Breast epithelium (tissue), 4 donors: Measurements from ENCODE around the gene MORC1. TPM values are rescaled to one million over a fixed set of nuclear protein-coding genes. Genes with fewer than 3 reads are reported as not detected.
"Not testable (repeated sequence)": the region's sequence is repeated elsewhere in the genome, so short reads cannot be mapped to it uniquely, and the experiment has no call there.

Source experiments
- DNase-seq, 2 donors: peaks; one replicate each; pipeline ENCODE4 v3.0.0-alpha.2; 2019; ENCODE audit warnings: low spot score in 2 of 2
- H3K27ac ChIP-seq, 2 donors: fragments of 200-600 bp; sonication (generic) in 1 of 2; one replicate each; pipeline ENCODE4 v1.5.1; 2016 to 2019; ENCODE audit warnings: mild to moderate bottlenecking in 1 of 2
- H3K27me3 ChIP-seq, 2 donors: fragments of 200-600 bp; sonication (generic) in 1 of 2; one replicate each; pipeline versions ENCODE4 v1.5.1 to v1.6.0; 2017 to 2019; ENCODE audit warnings: control low read depth in 1 of 2, mild to moderate bottlenecking in 1 of 2
- H3K36me3 ChIP-seq: fragments of 200-600 bp; one replicate; pipeline ENCODE4 v1.5.1; 2019
- H3K4me1 ChIP-seq, 2 donors: fragments of 200-600 bp; sonication (generic); one replicate each; pipeline ENCODE4 v1.5.1; 2016 to 2019; ENCODE audit warnings: control low read depth in 1 of 2
- H3K4me3 ChIP-seq, 3 donors: fragments of 200-600 bp; sonication (generic); 1 replicate in 2 of 3; 2 replicates in 1 of 3; pipeline ENCODE4 v1.5.1; 2016 to 2019; ENCODE audit warnings: mild to moderate bottlenecking in 3 of 3, moderate library complexity in 2 of 3
- H3K9me3 ChIP-seq, 2 donors: fragments of 200-600 bp; sonication (generic) in 1 of 2; one replicate each; pipeline ENCODE4 v1.5.1; 2016 to 2019; ENCODE audit warnings: control low read depth in 1 of 2
- POLR2A ChIP-seq: fragments of 450-650 bp; IDR thresholded peaks from one replicate; pipeline ENCODE4 v1.6.1; 2016; ENCODE audit warnings: antibody characterized with exemption, mild to moderate bottlenecking, moderate library complexity
- POLR2AphosphoS5 ChIP-seq, 3 donors: sonication (generic); formaldehyde crosslinking; IDR thresholded peaks; one replicate each; pipeline ENCODE4 v1.6.1; 2017; ENCODE audit warnings: antibody characterized with exemption in 3 of 3
- intact Hi-C: fragments of 100-400 bp; cut with DNase I; formaldehyde crosslinking; loops from one replicate; pipeline ENCODE4 v1.15.1; 2023; ENCODE audit warnings: low total_unique reads
- total RNA-seq, 3 donors: library from RNA; depleted of rRNA; stranded (reverse); fragments of >200 nt; gene quantifications; one replicate each; pipeline ENCODE4 v1.1.0, GENCODE V29; 2016
- TF ChIP-seq, protein P1 (sequence below), 3 donors: fragments of 450-650 bp; IDR thresholded peaks; one replicate each; pipeline ENCODE4 v1.5.1; 2016 to 2017; ENCODE audit warnings: antibody characterized with exemption in 3 of 3, mild to moderate bottlenecking in 3 of 3, moderate library complexity in 3 of 3

Gene MORC1
- total RNA-seq, 3 donors from 2014 or later, result under 0.01 TPM; not detected in 2

DNA sequence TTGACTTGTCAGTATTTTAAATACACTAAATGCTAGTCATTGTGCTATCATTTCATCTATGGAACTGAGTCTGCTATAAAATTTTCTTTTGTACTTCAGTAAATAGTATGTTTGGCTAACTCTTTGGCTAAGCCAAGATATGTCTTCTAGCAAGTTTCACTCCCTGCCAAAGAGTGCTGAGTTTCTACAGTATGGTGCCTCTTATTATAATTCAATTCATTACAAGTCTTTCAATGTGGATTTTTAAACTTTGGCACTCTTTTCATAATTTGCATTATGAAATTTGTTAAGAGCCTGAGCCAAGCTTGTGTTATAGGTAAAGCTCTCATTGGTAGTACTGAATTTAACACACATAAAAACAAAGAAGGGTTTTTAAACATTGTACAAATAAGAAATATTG, 24.4 kb downstream of the MORC1 start:
- Histone ChIP-seq H3K27ac (no peak overlapping the region), H3K4me1 (no peaks in the 10 kb centered on the region), H3K4me3 (no peak overlapping the region), H3K27me3 (no peaks in the 10 kb centered on the region), H3K36me3 (no peaks in the 10 kb centered on the region), H3K9me3 (no peaks in the 10 kb centered on the region)
- intact Hi-C loops, result no loop called here
- DNase-seq, result no peak
- TF ChIP-seq, protein P1, sequence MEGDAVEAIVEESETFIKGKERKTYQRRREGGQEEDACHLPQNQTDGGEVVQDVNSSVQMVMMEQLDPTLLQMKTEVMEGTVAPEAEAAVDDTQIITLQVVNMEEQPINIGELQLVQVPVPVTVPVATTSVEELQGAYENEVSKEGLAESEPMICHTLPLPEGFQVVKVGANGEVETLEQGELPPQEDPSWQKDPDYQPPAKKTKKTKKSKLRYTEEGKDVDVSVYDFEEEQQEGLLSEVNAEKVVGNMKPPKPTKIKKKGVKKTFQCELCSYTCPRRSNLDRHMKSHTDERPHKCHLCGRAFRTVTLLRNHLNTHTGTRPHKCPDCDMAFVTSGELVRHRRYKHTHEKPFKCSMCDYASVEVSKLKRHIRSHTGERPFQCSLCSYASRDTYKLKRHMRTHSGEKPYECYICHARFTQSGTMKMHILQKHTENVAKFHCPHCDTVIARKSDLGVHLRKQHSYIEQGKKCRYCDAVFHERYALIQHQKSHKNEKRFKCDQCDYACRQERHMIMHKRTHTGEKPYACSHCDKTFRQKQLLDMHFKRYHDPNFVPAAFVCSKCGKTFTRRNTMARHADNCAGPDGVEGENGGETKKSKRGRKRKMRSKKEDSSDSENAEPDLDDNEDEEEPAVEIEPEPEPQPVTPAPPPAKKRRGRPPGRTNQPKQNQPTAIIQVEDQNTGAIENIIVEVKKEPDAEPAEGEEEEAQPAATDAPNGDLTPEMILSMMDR (IDR thresholded peaks at IDR 0.05), result no peak
- no peak for TF ChIP-seq POLR2A
- no peak for TF ChIP-seq POLR2AphosphoS5 (IDR thresholded peaks at IDR 0.05)

DNA sequence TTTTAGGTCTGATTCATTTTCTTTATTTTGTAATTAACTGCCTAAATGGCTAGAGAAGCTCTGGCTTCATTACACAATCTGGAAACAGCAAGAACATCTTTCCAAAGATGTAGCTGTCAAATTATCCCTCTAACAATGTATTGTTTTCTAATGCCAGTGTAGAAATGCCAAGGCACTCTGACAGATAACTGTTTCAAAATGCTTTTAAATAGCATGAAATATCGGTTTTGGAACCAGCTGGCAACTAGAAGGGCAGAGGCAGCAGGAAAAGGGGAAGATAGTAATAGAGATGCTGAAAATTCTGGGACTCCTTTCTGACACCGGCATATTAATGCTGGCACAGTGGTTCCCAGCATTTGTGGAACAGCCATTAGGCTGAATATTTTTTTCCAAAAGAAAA, 26.1 kb downstream of the MORC1 start:
- TF ChIP-seq, protein P1 (IDR thresholded peaks at IDR 0.05), result no peak
- TF ChIP-seq POLR2AphosphoS5 (IDR thresholded peaks at IDR 0.05) (no peak), POLR2A (no peak)
- intact Hi-C loops, result no loop called here

DNA sequence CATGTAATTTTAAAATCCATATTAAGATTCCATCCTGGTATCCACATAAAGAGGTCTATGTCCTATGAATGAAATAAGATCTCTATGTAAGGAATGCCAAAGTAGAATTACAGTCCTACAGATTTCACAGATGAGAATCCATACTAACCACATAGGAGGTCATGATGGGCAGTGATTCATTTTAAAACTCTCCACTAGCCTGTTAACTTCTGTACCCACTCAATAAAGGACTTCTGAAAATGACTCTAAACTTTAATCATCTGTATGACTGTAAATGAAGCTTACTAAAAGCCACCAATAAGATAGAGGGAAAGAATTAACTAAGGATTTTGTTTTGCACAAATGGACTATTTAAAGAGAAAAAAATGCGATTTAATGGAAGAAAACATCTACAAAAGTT, 28.7 kb downstream of the MORC1 start:
- intact Hi-C loops, result no loop called here
- Histone ChIP-seq H3K4me1 (no peaks in the 10 kb centered on the region), H3K27ac (no peak overlapping the region)

More for the DNA sequence above, 26.1 kb downstream of the MORC1 start:
- Histone ChIP-seq H3K27ac (no peak overlapping the region), H3K9me3 (no peaks in the 10 kb centered on the region), H3K4me3 (no peak overlapping the region), H3K27me3 (no peaks in the 10 kb centered on the region), H3K36me3 (no peaks in the 10 kb centered on the region), H3K4me1 (no peaks in the 10 kb centered on the region)
- DNase-seq, result no peak

DNA sequence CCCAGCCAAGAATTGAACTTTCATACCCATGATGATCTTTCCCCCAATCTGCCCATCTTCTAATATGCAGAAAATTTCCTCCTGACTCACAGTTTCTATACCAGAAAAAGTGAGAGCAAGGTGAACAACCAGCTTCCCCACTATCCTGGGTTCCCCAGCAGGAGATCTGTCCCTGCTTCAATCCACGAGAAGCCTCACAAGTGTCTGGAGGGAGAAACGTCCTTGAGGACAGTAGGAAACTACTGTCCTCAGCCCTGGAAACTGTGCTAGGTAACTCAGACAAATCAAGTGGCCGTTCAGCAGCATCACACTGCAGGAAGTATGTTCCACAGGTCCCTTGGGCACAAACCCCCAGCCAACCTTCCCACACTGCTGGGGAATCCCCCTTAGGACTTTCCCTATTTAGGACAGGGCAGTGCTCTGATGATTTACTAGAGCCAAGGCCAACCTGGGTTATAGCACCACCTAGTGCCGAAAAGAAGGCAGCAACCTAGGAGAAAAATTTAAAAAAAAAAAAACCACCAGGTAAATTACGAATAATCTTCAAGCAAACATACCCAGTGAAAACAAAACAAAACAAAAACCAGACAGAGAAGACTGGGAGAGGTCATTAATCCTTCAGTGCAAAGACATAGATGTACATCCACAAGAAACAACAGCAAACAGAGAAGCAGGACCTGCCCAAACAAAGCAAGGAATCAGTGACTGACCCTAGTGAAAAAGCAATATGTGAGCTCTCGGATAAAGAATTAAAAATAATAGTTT, 36.0 kb downstream of the MORC1 start:
- H3K9me3 ChIP-seq, result peaks cover 4 to 6% of the 10 kb centered on the region in 2 donors
- no peaks in the 10 kb centered on the region for H3K4me1 ChIP-seq
- H3K4me3 ChIP-seq, result no peak overlapping the region
- DNase-seq, result no peak
- no peaks in the 10 kb centered on the region for H3K27me3 ChIP-seq
- intact Hi-C loops, result no loop called here
- TF ChIP-seq POLR2AphosphoS5 (IDR thresholded peaks at IDR 0.05), result no peak
- no peaks in the 10 kb centered on the region for H3K36me3 ChIP-seq
- H3K27ac ChIP-seq, result no peak overlapping the region

More for the DNA sequence above, 28.7 kb downstream of the MORC1 start:
- Histone ChIP-seq H3K4me3 (no peak overlapping the region), H3K9me3 (no peaks in the 10 kb centered on the region), H3K36me3 (no peaks in the 10 kb centered on the region), H3K27me3 (no peaks in the 10 kb centered on the region)
- TF ChIP-seq POLR2A (no peak), POLR2AphosphoS5 (IDR thresholded peaks at IDR 0.05) (no peak)
- TF ChIP-seq, protein P1 (IDR thresholded peaks at IDR 0.05), result no peak
- DNase-seq, result no peak

DNA sequence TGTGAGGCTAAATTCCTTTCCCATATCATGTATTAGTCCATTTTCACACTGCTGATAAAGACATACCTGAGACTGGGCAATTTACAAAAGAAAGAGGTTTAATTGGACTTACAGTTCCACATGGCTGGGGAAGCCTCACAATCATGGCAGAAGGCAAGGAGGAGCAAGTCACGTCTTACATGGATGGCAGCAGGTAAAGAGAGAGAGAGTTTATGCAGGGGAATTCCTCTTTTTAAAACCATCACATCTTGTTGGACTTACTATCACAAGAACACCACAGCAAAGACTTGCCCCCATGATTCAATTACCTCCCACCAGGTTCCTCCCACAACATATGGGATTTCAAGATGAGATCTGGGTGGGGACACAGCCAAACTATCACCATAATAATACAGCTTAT, 37.8 kb downstream of the MORC1 start:
- H3K4me3 ChIP-seq, H3K27me3 ChIP-seq, H3K4me1 ChIP-seq, H3K9me3 ChIP-seq, intact Hi-C loops, DNase-seq, H3K36me3 ChIP-seq, H3K27ac ChIP-seq: not testable (repeated sequence)

DNA sequence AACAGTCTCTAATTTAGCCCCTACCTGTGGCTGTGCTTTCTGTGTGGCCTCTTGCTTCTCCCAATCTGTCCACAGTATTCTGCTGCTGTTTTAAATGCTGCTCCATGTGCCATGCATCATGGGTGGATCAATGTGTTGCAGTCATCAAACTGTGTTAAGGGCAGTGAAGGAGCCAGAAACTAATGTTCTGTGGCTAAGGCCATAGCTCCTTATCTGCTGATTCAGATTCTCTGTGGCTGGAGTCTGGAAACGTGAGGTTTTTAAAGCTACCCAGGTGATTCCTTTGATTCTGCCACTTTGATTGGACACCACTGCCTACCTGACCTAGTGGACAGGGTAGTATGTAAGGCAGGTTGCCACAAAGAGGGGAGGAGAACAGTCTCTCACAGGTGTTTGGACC, 44.8 kb downstream of the MORC1 start:
- no peak for TF ChIP-seq POLR2AphosphoS5 (IDR thresholded peaks at IDR 0.05)
- TF ChIP-seq, protein P1 (IDR thresholded peaks at IDR 0.05), result no peak
- no peaks in the 10 kb centered on the region for H3K4me1 ChIP-seq
- H3K27ac ChIP-seq, result no peak overlapping the region
- no peaks in the 10 kb centered on the region for H3K9me3 ChIP-seq
- no peaks in the 10 kb centered on the region for H3K27me3 ChIP-seq
- no peaks in the 10 kb centered on the region for H3K36me3 ChIP-seq
- no peak overlapping the region for H3K4me3 ChIP-seq
- intact Hi-C loops, result no loop called here
- no peak for DNase-seq
